ENCODE measurements around the gene ZNF423. TPM values are rescaled to one million over a fixed set of nuclear protein-coding genes. Genes with fewer than 3 reads are reported as not detected.

The ZNF423 gene
- total and polyA plus RNA-seq, 2 experiments from 2014 or later, result 14.9 to 41.8 TPM

- Histone ChIP-seq H3K4me2 (no peak overlapping the region), H2AFZ (no peak overlapping the region), H3K4me1 (ENCODE audit: insufficient read depth) (no peaks in the 10 kb centered on the region), H3K27ac (ENCODE audit: low read depth) (no peak overlapping the region), H3K4me3 (no peak overlapping the region), H4K20me1 (replicated peaks; ENCODE audit: insufficient read depth) (no peaks in the 10 kb centered on the region), H3K79me2 (replicated peaks; ENCODE audit: insufficient read depth) (no peaks in the 10 kb centered on the region), H3K27me3 (ENCODE audit: insufficient read depth) (no peaks in the 10 kb centered on the region), H3K9me2 (ENCODE audit: insufficient read depth) (no peaks in the 10 kb centered on the region), H3K36me3 (ENCODE audit: insufficient read depth) (no peaks in the 10 kb centered on the region), H3F3A (replicated peaks; ENCODE audit: low read depth) (no peaks in the 10 kb centered on the region)
- Mint-ChIP-seq H3K4me1 (no peaks in the 10 kb centered on the region; the same call in 2 of the 3 replicates), H3K9me3 (no peaks in the 10 kb centered on the region), H3K27me3 (ENCODE audit: insufficient read depth, low read depth, poor library complexity) (peaks cover 6% of the 10 kb centered on the region), H3K36me3 (ENCODE audit: low read depth) (no peaks in the 10 kb centered on the region), H3K27ac (no peak overlapping the region), H3K4me3 (no peak overlapping the region)
- TF ChIP-seq STAT1 (IDR thresholded peaks at IDR 0.05; ENCODE audit: unreplicated experiment) (no peak), ZNF114 (CRISPR knock-in tag; IDR thresholded peaks at IDR 0.05) (no peak), ZNF462 (CRISPR knock-in tag; IDR thresholded peaks at IDR 0.05) (no peak), CREB1 (CRISPR knock-in tag; IDR thresholded peaks at IDR 0.05; ENCODE audit: low read depth) (no peak), EZH2phosphoT487 (IDR thresholded peaks at IDR 0.05; ENCODE audit: unreplicated experiment) (no peak), EZH2 (IDR thresholded peaks at IDR 0.05; ENCODE audit: low read depth, unreplicated experiment) (no peak), POLR2AphosphoS5 (IDR thresholded peaks at IDR 0.05; ENCODE audit: low read depth) (no peak), NANOG (IDR thresholded peaks at IDR 0.05; ENCODE audit: borderline replicate concordance) (no peak), ETS1 (IDR thresholded peaks at IDR 0.05) (no peak), JUNB (IDR thresholded peaks at IDR 0.05; ENCODE audit: unreplicated experiment) (no peak), ZNF331 (CRISPR knock-in tag; IDR thresholded peaks at IDR 0.05; ENCODE audit: low read depth) (no peak), CTCF (conservative IDR thresholded peaks at IDR 0.05; ENCODE audit: low read depth in 2 of 2) (no peak), REST (IDR thresholded peaks at IDR 0.05; ENCODE audit: unreplicated experiment) (no peak)
- ATAC-seq, result no peak
- no peak for DNase-seq (ENCODE audit: low spot score)
Measured at GRCh38 chr16:49514073-49514980, 341.6 kb downstream of the ZNF423 start.
